Measurements from ENCODE around the gene PLSCR2. TPM values are rescaled to one million over a fixed set of nuclear protein-coding genes. Genes with fewer than 3 reads are reported as not detected.

Gene PLSCR2
- polyA plus RNA-seq, 1 experiment: not detected

GRCh38 chr3:146496726-146497125 lies 27.4 kb upstream of the PLSCR2 start:
- H3K4me3 ChIP-seq (ENCODE audit: low read depth, low read length): no peak overlapping the region
- ChIA-PET POLR2A (no interaction called here), CTCF (no interaction called here)
- TF ChIP-seq, protein P1, sequence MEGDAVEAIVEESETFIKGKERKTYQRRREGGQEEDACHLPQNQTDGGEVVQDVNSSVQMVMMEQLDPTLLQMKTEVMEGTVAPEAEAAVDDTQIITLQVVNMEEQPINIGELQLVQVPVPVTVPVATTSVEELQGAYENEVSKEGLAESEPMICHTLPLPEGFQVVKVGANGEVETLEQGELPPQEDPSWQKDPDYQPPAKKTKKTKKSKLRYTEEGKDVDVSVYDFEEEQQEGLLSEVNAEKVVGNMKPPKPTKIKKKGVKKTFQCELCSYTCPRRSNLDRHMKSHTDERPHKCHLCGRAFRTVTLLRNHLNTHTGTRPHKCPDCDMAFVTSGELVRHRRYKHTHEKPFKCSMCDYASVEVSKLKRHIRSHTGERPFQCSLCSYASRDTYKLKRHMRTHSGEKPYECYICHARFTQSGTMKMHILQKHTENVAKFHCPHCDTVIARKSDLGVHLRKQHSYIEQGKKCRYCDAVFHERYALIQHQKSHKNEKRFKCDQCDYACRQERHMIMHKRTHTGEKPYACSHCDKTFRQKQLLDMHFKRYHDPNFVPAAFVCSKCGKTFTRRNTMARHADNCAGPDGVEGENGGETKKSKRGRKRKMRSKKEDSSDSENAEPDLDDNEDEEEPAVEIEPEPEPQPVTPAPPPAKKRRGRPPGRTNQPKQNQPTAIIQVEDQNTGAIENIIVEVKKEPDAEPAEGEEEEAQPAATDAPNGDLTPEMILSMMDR (IDR thresholded peaks at IDR 0.05; ENCODE audit: insufficient read depth, low read depth, low read length): no peak
- H3K36me3 ChIP-seq (ENCODE audit: control insufficient read depth, insufficient read depth, low read length): no peaks in the 10 kb centered on the region
- DNase-seq (ENCODE audit: low read depth): no peak
- no peaks in the 10 kb centered on the region for H3K27me3 ChIP-seq (ENCODE audit: control insufficient read depth, insufficient read depth, low read length)

- POLR2A ChIA-PET: no interaction called here
- TF ChIP-seq, protein P1 (IDR thresholded peaks at IDR 0.05; ENCODE audit: insufficient read depth, low read depth, low read length): no peak
- Histone ChIP-seq H3K27me3 (ENCODE audit: control insufficient read depth, insufficient read depth, low read length) (no peaks in the 10 kb centered on the region), H3K36me3 (ENCODE audit: control insufficient read depth, insufficient read depth, low read length) (no peaks in the 10 kb centered on the region), H3K4me3 (ENCODE audit: low read depth, low read length) (no peak overlapping the region)
- DNase-seq (ENCODE audit: low read depth): no peak
- CTCF ChIA-PET: no interaction called here
Observed at GRCh38 chr3:146496251-146496650, 26.9 kb upstream of the PLSCR2 start.

- no peaks in the 10 kb centered on the region for H3K27me3 ChIP-seq (ENCODE audit: control insufficient read depth, insufficient read depth, low read length)
- no peak for DNase-seq (ENCODE audit: low read depth)
- ChIA-PET POLR2A (no interaction called here), CTCF (no interaction called here)
- H3K4me3 ChIP-seq (ENCODE audit: low read depth, low read length): no peak overlapping the region
- no peaks in the 10 kb centered on the region for H3K36me3 ChIP-seq (ENCODE audit: control insufficient read depth, insufficient read depth, low read length)
- TF ChIP-seq, protein P1 (IDR thresholded peaks at IDR 0.05; ENCODE audit: insufficient read depth, low read depth, low read length): no peak
Observed at GRCh38 chr3:146493761-146494160, 24.4 kb upstream of the PLSCR2 start.

DNA sequence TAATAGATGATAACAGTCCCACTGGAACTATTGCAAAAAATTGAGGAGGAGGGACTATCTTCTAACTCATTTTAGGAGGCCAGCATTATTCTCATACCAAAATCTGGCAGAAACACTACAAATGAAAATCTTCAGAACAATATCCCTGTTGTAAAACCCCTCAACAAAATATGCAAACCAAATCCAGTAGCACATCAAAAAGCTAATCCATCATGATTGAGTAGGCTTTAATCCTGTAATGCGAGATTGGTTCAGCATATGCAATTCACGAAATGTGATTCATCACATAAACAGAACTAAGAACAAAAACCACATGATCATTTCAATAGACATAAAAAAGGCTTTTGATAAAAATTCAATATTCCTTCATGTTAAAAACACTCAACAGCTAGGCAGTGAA lies 23.9 kb upstream of the PLSCR2 start:
- ChIA-PET POLR2A (no interaction called here), CTCF (no interaction called here)
- DNase-seq (ENCODE audit: low read depth): no peak

DNA sequence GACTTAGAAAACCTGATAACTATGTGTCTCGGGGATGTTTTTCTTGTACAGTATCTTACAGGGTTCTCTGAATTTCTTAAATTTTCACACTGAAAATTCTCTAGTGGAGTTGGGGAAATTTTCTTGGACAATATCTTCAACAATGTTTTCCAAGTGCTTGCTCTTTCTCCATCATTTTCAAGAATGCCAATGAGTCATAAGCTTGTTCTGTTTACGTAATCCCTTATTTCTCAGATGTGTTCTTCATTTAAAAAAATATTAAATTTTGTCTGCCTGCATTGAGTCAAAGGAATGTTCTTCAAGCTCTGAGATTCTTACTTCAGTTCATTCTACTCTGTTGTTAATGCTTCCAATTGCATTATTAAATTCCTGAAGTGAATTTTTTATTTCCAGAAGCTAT lies 21.9 kb upstream of the PLSCR2 start:
- CTCF ChIA-PET: no interaction called here
- DNase-seq (ENCODE audit: low read depth): no peak
- Histone ChIP-seq H3K36me3 (ENCODE audit: control insufficient read depth, insufficient read depth, low read length) (no peaks in the 10 kb centered on the region), H3K4me3 (ENCODE audit: low read depth, low read length) (no peak overlapping the region), H3K27me3 (ENCODE audit: control insufficient read depth, insufficient read depth, low read length) (no peaks in the 10 kb centered on the region)
- POLR2A ChIA-PET: no interaction called here
- TF ChIP-seq, protein P1 (IDR thresholded peaks at IDR 0.05; ENCODE audit: insufficient read depth, low read depth, low read length): no peak

More for the DNA sequence above, 23.9 kb upstream of the PLSCR2 start:
- Histone ChIP-seq H3K4me3 (ENCODE audit: low read depth, low read length) (no peak overlapping the region), H3K27me3 (ENCODE audit: control insufficient read depth, insufficient read depth, low read length) (no peaks in the 10 kb centered on the region), H3K36me3 (ENCODE audit: control insufficient read depth, insufficient read depth, low read length) (no peaks in the 10 kb centered on the region)
- TF ChIP-seq, protein P1 (IDR thresholded peaks at IDR 0.05; ENCODE audit: insufficient read depth, low read depth, low read length): no peak

All from BJ (cell line).